Measurements from ENCODE around the gene TMEM242. TPM values are rescaled to one million over a fixed set of nuclear protein-coding genes. Genes with fewer than 3 reads are reported as not detected.

TMEM242 gene
- total RNA-seq, 2 donors from 2014 or later, result 10.8 to 11.7 TPM

- Histone ChIP-seq H3K9ac (ENCODE audit: extremely low read depth, low read length, poor library complexity, severe bottlenecking) (no peak overlapping the region), H3K4me1 (ENCODE audit: control insufficient read depth, insufficient read depth, low read length) (peaks cover 32% of the 10 kb centered on the region), H3K36me3 (ENCODE audit: control insufficient read depth, insufficient read depth, low read length) (no peaks in the 10 kb centered on the region), H3K27ac (ENCODE audit: low read depth, low read length) (no peak overlapping the region), H3K4me3 (ENCODE audit: low read length) (no peak overlapping the region), H3K9me3 (ENCODE audit: control insufficient read depth, low read length) (no peaks in the 10 kb centered on the region), H3K27me3 (ENCODE audit: control insufficient read depth, insufficient read depth, low read length, poor library complexity, severe bottlenecking) (no peaks in the 10 kb centered on the region)
- 61 to 69% methylated on average over 3 to 4 of the region's 4 CpGs for WGBS, 2 experiments (ENCODE audit: insufficient coverage in 1 of 2, insufficient read length in 1 of 2)
- no peak for DNase-seq
- H3K27ac Mint-ChIP-seq, result no peak overlapping the region
- peaks cover 16% of the 10 kb centered on the region for H3K36me3 Mint-ChIP-seq (ENCODE audit: low read depth)
- H3K9me3 Mint-ChIP-seq, result no peaks in the 10 kb centered on the region
- TF ChIP-seq CTCF (conservative IDR thresholded peaks at IDR 0.05), result no peak
- peaks cover 2% of the 10 kb centered on the region for H3K4me1 Mint-ChIP-seq
- H3K27me3 Mint-ChIP-seq (ENCODE audit: insufficient read depth), result no peaks in the 10 kb centered on the region
- no peak overlapping the region for H3K4me3 Mint-ChIP-seq
These were observed 20.6 kb downstream of the TMEM242 start for GRCh38 chr6:157302736-157303135.

- no peak for DNase-seq
- WGBS, 2 experiments (ENCODE audit: insufficient coverage in 1 of 2, insufficient read length in 1 of 2), result 93 to 97% methylated on average over 10 to 12 of the region's 12 CpGs
- Mint-ChIP-seq H3K27ac (no peak overlapping the region), H3K27me3 (ENCODE audit: insufficient read depth) (no peaks in the 10 kb centered on the region), H3K4me3 (no peak overlapping the region), H3K4me1 (no peaks in the 10 kb centered on the region), H3K9me3 (no peaks in the 10 kb centered on the region), H3K36me3 (ENCODE audit: low read depth) (peaks cover 16% of the 10 kb centered on the region)
- Histone ChIP-seq H3K9me3 (ENCODE audit: control insufficient read depth, low read length) (no peaks in the 10 kb centered on the region), H3K4me3 (ENCODE audit: low read length) (no peak overlapping the region), H3K4me1 (ENCODE audit: control insufficient read depth, insufficient read depth, low read length) (peaks cover 23% of the 10 kb centered on the region), H3K9ac (ENCODE audit: extremely low read depth, low read length, poor library complexity, severe bottlenecking) (no peak overlapping the region), H3K36me3 (ENCODE audit: control insufficient read depth, insufficient read depth, low read length) (no peaks in the 10 kb centered on the region), H3K27me3 (ENCODE audit: control insufficient read depth, insufficient read depth, low read length, poor library complexity, severe bottlenecking) (no peaks in the 10 kb centered on the region), H3K27ac (ENCODE audit: low read depth, low read length) (no peak overlapping the region)
- no peak for TF ChIP-seq CTCF (conservative IDR thresholded peaks at IDR 0.05)
These were observed 22.9 kb downstream of the TMEM242 start for GRCh38 chr6:157300436-157300835.

GRCh38 chr6:157300006-157300405 is 23.3 kb downstream of the TMEM242 start:
- H3K27me3 ChIP-seq (ENCODE audit: control insufficient read depth, insufficient read depth, low read length, poor library complexity, severe bottlenecking), result no peaks in the 10 kb centered on the region
- no peak for TF ChIP-seq CTCF (conservative IDR thresholded peaks at IDR 0.05)
- Mint-ChIP-seq H3K9me3 (no peaks in the 10 kb centered on the region), H3K27ac (no peak overlapping the region), H3K36me3 (ENCODE audit: low read depth) (peaks cover 16% of the 10 kb centered on the region), H3K27me3 (ENCODE audit: insufficient read depth) (no peaks in the 10 kb centered on the region), H3K4me1 (no peaks in the 10 kb centered on the region), H3K4me3 (no peak overlapping the region)
- H3K36me3 ChIP-seq (ENCODE audit: control insufficient read depth, insufficient read depth, low read length), result no peaks in the 10 kb centered on the region
- DNase-seq, result no peak
- H3K4me1 ChIP-seq (ENCODE audit: control insufficient read depth, insufficient read depth, low read length), result peaks cover 19% of the 10 kb centered on the region
- H3K9ac ChIP-seq (ENCODE audit: extremely low read depth, low read length, poor library complexity, severe bottlenecking), result no peak overlapping the region
- no peaks in the 10 kb centered on the region for H3K9me3 ChIP-seq (ENCODE audit: control insufficient read depth, low read length)
- no peak overlapping the region for H3K27ac ChIP-seq (ENCODE audit: low read depth, low read length)
- H3K4me3 ChIP-seq (ENCODE audit: low read length), result no peak overlapping the region
- WGBS, 2 experiments (ENCODE audit: insufficient coverage in 1 of 2, insufficient read length in 1 of 2), result 97 to 98% methylated on average over 18 to 20 of the region's 20 CpGs
